ENCODE measurements around the gene FCAR.
"Not testable (repeated sequence)": the region's sequence is repeated elsewhere in the genome, so short reads cannot be mapped to it uniquely, and the experiment has no call there.

FCAR gene

GRCh38 chr19:54873990-54874389 is at the start of gene FCAR:
FCAR (plus strand) TSS chr19:54874235; CDS start chr19:54874290, 55 bp downstream.
- no peak for ATAC-seq

DNA sequence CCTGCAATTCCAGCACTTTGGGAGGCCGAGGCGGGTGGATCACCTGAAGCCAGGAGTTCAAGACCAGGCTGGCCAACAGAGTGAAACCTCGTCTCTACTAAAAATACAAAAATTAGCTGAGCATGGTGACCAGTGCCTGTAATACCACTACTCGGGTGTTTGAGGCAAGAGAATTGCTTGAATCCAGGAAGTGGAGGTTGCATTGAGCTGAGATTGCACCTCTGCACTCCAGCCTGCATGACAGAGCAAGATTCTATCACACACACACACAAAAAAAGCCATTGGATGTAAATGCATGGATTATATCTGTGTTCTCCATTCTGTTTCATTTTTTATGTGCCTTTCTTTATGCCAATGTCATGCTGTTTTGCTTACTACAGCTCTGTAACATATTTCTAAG is 49.6 kb upstream of the FCAR start:
- ATAC-seq: not testable (repeated sequence)

DNA sequence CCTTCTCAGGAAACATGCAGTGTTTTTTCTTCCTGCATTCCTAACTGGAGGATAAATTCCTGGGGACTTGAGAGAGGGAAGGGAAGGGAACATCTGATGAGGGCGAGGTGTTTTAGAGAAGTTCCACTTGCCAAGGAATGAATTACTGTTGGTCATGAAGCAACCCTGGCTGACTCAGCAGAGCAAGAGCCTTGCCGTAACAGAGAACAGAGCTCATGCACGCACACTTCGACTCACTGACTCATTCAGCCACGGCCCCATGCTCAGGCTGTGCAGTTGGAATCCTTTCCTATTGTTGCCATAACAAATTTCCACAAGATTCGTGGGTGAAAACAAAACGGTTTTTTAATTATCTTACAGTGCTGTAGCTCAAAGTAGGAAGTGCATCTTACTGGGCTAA is 48.7 kb upstream of the FCAR start:
- not testable (repeated sequence) for ATAC-seq

- not testable (repeated sequence) for ATAC-seq
These were observed 46.0 kb upstream of the FCAR start for GRCh38 chr19:54828064-54828463.

GRCh38 chr19:54832496-54832895 is 41.5 kb upstream of the FCAR start, which contains the start of gene KIR2DS4:
KIR2DS4 (plus strand) TSS chr19:54832676.
- not testable (repeated sequence) for ATAC-seq

GRCh38 chr19:54835126-54835525 is 38.9 kb upstream of the FCAR start:
- not testable (repeated sequence) for ATAC-seq

DNA sequence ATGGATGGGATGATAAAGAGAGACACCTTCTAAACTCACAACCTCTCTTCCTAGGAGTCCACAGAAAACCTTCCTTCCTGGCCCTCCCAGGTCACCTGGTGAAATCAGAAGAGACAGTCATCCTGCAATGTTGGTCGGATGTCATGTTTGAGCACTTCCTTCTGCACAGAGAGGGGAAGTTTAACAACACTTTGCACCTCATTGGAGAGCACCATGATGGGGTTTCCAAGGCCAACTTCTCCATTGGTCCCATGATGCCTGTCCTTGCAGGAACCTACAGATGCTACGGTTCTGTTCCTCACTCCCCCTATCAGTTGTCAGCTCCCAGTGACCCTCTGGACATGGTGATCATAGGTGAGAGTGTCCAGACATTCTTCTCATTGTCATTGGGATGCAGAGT is 36.5 kb upstream of the FCAR start:
- not testable (repeated sequence) for ATAC-seq

DNA sequence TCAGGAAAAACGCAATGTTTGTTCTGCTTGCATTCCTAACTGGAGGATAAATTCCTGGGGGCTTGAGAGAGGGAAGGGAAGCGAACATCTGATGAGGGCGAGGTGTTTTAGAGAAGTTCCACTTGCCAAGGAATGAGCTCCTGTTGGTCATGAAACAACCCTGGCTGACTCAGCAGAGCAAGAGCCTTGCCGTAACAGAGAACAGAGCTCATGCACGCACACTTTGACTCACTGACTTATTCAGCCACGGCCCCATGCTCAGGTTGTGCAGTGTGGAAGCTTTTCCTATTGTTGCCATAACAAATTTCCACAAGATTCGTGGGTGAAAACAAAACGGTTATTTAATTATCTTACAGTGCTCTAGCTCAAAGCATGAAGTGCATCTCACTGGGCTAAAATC is 30.9 kb upstream of the FCAR start:
- ATAC-seq: not testable (repeated sequence)

- not testable (repeated sequence) for ATAC-seq
These were observed 23.9 kb upstream of the FCAR start, which contains the start of gene KIR3DL2 for GRCh38 chr19:54850061-54850640. KIR3DL2 (plus strand) TSS chr19:54850443; CDS start chr19:54850476, 33 bp downstream.

- no peak for ATAC-seq
These were observed 23.1 kb upstream of the FCAR start for GRCh38 chr19:54850930-54851329.

GRCh38 chr19:54851353-54851752 is 22.7 kb upstream of the FCAR start:
- ATAC-seq: no peak

DNA sequence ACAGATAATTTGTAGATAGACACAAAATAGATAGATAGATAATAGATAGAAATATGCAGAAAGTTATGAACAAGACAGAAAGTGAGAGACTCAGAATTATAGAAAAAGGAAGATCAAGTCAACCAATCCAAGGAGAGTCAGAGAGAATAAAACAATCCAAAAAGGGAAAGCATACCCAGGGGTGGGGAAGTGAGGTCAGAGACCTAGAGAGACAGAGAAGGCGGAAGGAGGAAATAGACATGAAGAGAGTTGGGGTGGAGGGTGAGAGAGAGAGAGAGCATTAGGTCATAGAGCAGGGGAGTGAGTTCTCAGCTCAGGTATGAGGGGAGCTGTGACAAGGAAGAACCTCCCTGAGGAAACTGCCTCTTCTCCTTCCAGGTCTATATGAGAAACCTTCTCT is 18.8 kb upstream of the FCAR start:
- ATAC-seq: not testable (repeated sequence)

DNA sequence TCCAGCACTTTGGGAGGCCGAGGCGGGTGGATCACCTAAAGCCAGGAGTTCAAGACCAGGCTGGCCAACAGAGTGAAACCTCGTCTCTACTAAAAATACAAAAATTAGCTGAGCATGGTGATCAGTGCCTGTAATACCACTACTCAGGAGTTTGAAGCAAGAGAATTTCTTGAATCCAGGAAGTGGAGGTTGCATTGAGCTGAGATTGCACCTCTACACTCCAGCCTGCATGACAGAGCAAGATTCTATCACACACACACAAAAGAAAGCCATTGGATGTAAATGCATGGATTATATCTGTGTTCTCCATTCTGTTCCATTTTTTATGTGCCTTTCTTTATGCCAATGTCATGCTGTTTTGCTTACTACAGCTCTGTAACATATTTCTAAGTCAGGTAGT is 15.6 kb upstream of the FCAR start:
- not testable (repeated sequence) for ATAC-seq

DNA sequence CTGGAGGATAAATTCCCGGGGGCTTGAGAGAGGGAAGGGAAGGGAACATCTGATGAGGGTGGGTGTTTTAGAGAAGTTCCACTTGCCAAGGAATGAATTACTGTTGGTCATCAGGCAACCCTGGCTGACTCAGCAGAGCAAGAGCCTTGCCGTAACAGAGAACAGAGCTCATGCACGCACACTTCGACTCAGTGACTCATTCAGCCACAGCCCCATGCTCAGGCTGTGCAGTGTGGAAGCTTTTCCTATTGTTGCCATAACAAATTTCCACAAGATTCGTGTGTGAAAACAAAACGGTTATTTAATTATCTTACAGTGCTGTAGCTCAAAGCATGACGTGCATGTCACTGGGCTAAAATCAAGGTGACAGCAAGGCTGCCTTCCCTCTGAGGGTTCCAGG is 14.6 kb upstream of the FCAR start:
- ATAC-seq: not testable (repeated sequence)

DNA sequence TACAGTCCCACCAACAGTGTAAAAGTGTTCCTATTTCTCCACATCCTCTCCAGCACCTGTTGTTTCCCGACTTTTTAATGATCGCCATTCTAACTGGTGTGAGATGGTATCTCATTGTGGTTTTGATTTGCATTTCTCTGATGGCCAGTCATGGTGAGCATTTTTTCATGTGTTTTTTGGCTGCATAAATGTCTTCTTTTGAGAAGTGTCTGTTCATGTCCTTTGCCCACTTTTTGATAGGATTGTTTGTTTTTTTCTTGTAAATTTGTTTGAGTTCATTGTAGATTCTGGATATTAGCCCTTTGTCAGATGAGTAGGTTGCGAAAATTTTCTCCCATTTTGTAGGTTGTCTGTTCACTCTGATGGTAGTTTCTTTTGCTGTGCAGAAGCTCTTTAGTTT is 10.6 kb upstream of the FCAR start:
- not testable (repeated sequence) for ATAC-seq

- ATAC-seq: no peak
These were observed 2.3 kb upstream of the FCAR start for GRCh38 chr19:54871696-54872095.

- no peak for ATAC-seq
These were observed 1.5 kb downstream of the FCAR start for GRCh38 chr19:54875506-54875905.

GRCh38 chr19:54877471-54877870 is 3.4 kb downstream of the FCAR start:
- no peak for ATAC-seq

- no peak for ATAC-seq
These were observed 7.8 kb downstream of the FCAR start for GRCh38 chr19:54881884-54882283.

DNA sequence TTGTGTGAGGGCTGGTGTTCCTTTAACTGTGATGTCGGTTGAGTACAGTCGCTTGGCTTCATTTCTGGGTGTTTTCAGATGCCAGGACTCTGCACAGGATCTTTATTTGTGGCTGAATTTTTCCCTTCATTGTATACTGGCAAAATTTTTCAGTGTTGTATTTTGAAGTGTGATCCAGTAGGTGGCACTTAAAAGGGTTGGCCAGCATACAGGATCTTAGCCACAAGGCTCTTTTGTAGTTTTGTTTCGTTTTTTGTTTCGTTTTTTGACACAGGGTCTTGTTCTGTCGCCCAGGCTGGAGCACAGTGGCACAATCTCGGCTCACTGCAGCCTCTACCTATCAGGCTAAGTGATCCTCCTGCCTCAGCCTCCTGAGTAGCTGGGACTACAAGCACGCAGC is 8.7 kb downstream of the FCAR start:
- peak in 1 of 2 donors; percentile 43 for ATAC-seq

DNA sequence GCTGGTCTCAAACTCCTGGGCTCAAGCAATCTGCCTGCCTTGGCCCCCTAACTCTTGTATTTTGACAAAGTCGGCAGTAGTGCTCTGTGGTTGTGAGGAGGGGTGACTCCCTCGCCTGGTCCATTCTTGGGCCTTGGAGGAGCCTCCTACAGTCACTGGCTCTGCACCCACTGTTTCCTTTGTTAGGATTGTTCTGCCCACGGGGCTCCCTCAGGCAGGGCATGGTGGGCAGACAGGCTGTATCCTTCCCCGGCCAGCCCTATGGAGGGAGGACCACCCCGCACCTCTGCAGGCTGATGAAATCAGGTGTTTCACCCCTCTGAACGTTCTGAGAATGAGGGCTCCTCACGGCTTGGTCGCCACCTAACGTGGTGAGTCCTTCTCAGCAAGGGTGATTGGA is 9.2 kb downstream of the FCAR start:
- ATAC-seq: no peak

- ATAC-seq: no peak
These were observed 14.2 kb downstream of the FCAR start for GRCh38 chr19:54888239-54888638.

GRCh38 chr19:54889566-54889965 is 15.5 kb downstream of the FCAR start:
- ATAC-seq: no peak

DNA sequence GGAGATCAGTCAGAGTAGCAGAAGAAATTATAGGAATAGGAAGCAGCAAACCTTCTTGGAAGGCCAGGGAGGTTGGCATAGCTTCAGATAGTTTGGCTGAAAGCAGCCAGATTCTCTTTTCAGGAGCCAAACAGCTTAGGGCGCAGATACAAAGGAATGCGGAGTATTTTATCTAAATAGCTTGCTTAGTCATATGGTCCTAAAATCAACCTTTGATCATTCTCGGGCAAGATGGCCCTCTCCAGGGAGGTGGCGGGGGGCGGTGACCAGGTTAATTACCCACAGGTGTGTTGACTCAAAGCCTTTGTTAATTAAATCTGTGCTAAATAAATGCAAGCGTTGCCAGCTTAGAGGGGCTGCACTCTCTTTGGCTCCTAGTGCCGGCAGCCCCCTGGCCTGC is 19.4 kb downstream of the FCAR start:
- no peak for ATAC-seq

GRCh38 chr19:54894106-54894505 is 20.1 kb downstream of the FCAR start:
- ATAC-seq: not testable (repeated sequence)

Measured in activated CD4-positive, CD25-positive, alpha-beta regulatory T cell treated with anti-CD3 and anti-CD28 coated beads, Interleukin-2, amount 50 U/mL, for 24 hours (primary cell).